GM19193 (cell line): Measurements from ENCODE around the gene CLCN5.

ENCODE experiments used
- POLR2A ChIP-seq: IDR thresholded peaks from 4 replicates; pipeline ENCODE4 v1.6.1; 2011; ENCODE audit not compliant: insufficient read depth, insufficient read length; ENCODE audit errors: extremely low read depth

Gene CLCN5

GRCh38 chrX:50002067-50002714 lies 79.8 kb downstream of the CLCN5 start:
- no peak for TF ChIP-seq POLR2A

- TF ChIP-seq POLR2A: no peak
Measured at GRCh38 chrX:50003467-50003866, 81.1 kb downstream of the CLCN5 start.

- TF ChIP-seq POLR2A: no peak
Measured at GRCh38 chrX:50003927-50004326, 81.5 kb downstream of the CLCN5 start.

- no peak for TF ChIP-seq POLR2A
Measured at GRCh38 chrX:50035126-50035525, 112.7 kb downstream of the CLCN5 start.

GRCh38 chrX:50036426-50036825 lies 114.0 kb downstream of the CLCN5 start:
- no peak for TF ChIP-seq POLR2A

GRCh38 chrX:50045823-50046222 lies 123.4 kb downstream of the CLCN5 start:
- no peak for TF ChIP-seq POLR2A

- no peak for TF ChIP-seq POLR2A
Measured at GRCh38 chrX:50049228-50049627, 126.8 kb downstream of the CLCN5 start.

GRCh38 chrX:50054147-50054546 lies 131.8 kb downstream of the CLCN5 start:
- no peak for TF ChIP-seq POLR2A

GRCh38 chrX:50066318-50066937 lies 144.0 kb downstream of the CLCN5 start:
- no peak for TF ChIP-seq POLR2A

- no peak for TF ChIP-seq POLR2A
Measured at GRCh38 chrX:50067435-50068284, 145.3 kb downstream of the CLCN5 start.

GRCh38 chrX:50068285-50068563 lies 145.8 kb downstream of the CLCN5 start:
- TF ChIP-seq POLR2A: no peak

- TF ChIP-seq POLR2A: no peak
Measured at GRCh38 chrX:50068893-50069292, 146.5 kb downstream of the CLCN5 start.

GRCh38 chrX:50071494-50071893 lies 149.1 kb downstream of the CLCN5 start:
- TF ChIP-seq POLR2A: no peak

- TF ChIP-seq POLR2A: no peak
Measured at GRCh38 chrX:50072110-50072509, 149.7 kb downstream of the CLCN5 start.

GRCh38 chrX:50073601-50074000 lies 151.2 kb downstream of the CLCN5 start:
- TF ChIP-seq POLR2A: no peak
